Liver (tissue), 9 donors: ENCODE data around the gene OR51A2. TPM values are rescaled to one million over a fixed set of nuclear protein-coding genes. Genes with fewer than 3 reads are reported as not detected.

Experiments
- DNase-seq: peaks from one replicate; pipeline ENCODE4 v3.0.0-alpha.2; 2017; ENCODE audit warnings: low spot score
- H3K27ac ChIP-seq, 2 donors: one replicate each; pipeline ENCODE4 v1.7.0; 2013; ENCODE audit warnings: inconsistent platforms in 2 of 2, low read length in 2 of 2, control low read depth in 1 of 2, low read depth in 1 of 2, mild to moderate bottlenecking in 1 of 2
- H3K27me3 ChIP-seq, 4 donors: one replicate each; pipeline versions ENCODE4 v1.6.1 to v1.7.0; 2013; ENCODE audit warnings: low read length in 3 of 4, inconsistent platforms in 1 of 4, mild to moderate bottlenecking in 1 of 4, moderate library complexity in 1 of 4; ENCODE audit not compliant: control insufficient read depth in 4 of 4, insufficient read depth in 4 of 4
- H3K36me3 ChIP-seq, 4 donors: one replicate each; pipeline versions ENCODE4 v1.6.1 to v1.7.0; 2013; ENCODE audit warnings: low read length in 3 of 4, mild to moderate bottlenecking in 3 of 4, low read depth in 1 of 4, moderate library complexity in 1 of 4; ENCODE audit not compliant: control insufficient read depth in 4 of 4, insufficient read depth in 3 of 4
- H3K4me1 ChIP-seq, 4 donors: one replicate each; pipeline versions ENCODE4 v1.6.1 to v1.7.0; 2013; ENCODE audit warnings: low read length in 3 of 4, mild to moderate bottlenecking in 3 of 4, moderate library complexity in 1 of 4; ENCODE audit not compliant: control insufficient read depth in 4 of 4, insufficient read depth in 4 of 4
- H3K4me3 ChIP-seq, 3 donors: one replicate each; pipeline versions ENCODE4 v1.6.1 to v1.7.0; 2013; ENCODE audit warnings: low read length in 3 of 3, control low read depth in 1 of 3, low read depth in 1 of 3, mild to moderate bottlenecking in 1 of 3
- H3K9ac ChIP-seq, 2 donors: one replicate each; pipeline ENCODE4 v1.7.0; 2013; ENCODE audit warnings: low read length in 2 of 2, mild to moderate bottlenecking in 2 of 2, moderate library complexity in 2 of 2, control low read depth in 1 of 2, low read depth in 1 of 2
- H3K9me3 ChIP-seq, 4 donors: one replicate each; pipeline versions ENCODE4 v1.6.1 to v1.7.0; 2013; ENCODE audit warnings: low read length in 3 of 4; ENCODE audit not compliant: control insufficient read depth in 4 of 4
- EGR1 ChIP-seq, 2 donors: IDR thresholded peaks; 2 replicates each; pipeline ENCODE4 v1.6.1; 2016 to 2018; ENCODE audit warnings: antibody characterized with exemption in 2 of 2, low read depth in 2 of 2
- FOXA1 ChIP-seq: IDR thresholded peaks from 2 replicates; pipeline ENCODE4 v1.6.1; 2016; ENCODE audit warnings: antibody characterized with exemption
- FOXA2 ChIP-seq: IDR thresholded peaks from 2 replicates; pipeline ENCODE4 v1.6.1; 2016; ENCODE audit warnings: antibody characterized with exemption
- GABPA ChIP-seq, 2 donors: IDR thresholded peaks in 1 of 2; conservative IDR thresholded peaks in 1 of 2; 2 replicates each; pipeline ENCODE4 v1.6.1; 2016; ENCODE audit warnings: antibody characterized with exemption in 2 of 2, mild to moderate bottlenecking in 1 of 2, moderate library complexity in 1 of 2
- HNF4A ChIP-seq, 2 donors: conservative IDR thresholded peaks; 2 replicates each; pipeline ENCODE4 v1.6.1; 2016; ENCODE audit warnings: antibody characterized with exemption in 2 of 2, mild to moderate bottlenecking in 2 of 2
- HNF4G ChIP-seq: IDR thresholded peaks from 2 replicates; pipeline ENCODE4 v1.6.1; 2016; ENCODE audit warnings: antibody characterized with exemption
- JUND ChIP-seq, 2 donors: IDR thresholded peaks; 2 replicates each; pipeline ENCODE4 v1.6.1; 2016; ENCODE audit warnings: antibody characterized with exemption in 2 of 2
- NR2F2 ChIP-seq: IDR thresholded peaks from 2 replicates; pipeline ENCODE4 v1.6.1; 2016; ENCODE audit warnings: antibody characterized with exemption
- RAD21 ChIP-seq, 2 donors: IDR thresholded peaks; 2 replicates each; pipeline ENCODE4 v1.6.1; 2016; ENCODE audit warnings: antibody characterized with exemption in 2 of 2, mild to moderate bottlenecking in 2 of 2
- RXRA ChIP-seq, 2 donors: IDR thresholded peaks; 2 replicates each; pipeline ENCODE4 v1.6.1; 2017 to 2018; ENCODE audit warnings: antibody characterized with exemption in 2 of 2, mild to moderate bottlenecking in 1 of 2
- SP1 ChIP-seq: IDR thresholded peaks from 2 replicates; pipeline ENCODE4 v1.6.1; 2018; ENCODE audit warnings: antibody characterized with exemption, mild to moderate bottlenecking
- TAF1 ChIP-seq: conservative IDR thresholded peaks from 2 replicates; pipeline ENCODE4 v1.6.1; 2016; ENCODE audit warnings: antibody characterized with exemption, mild to moderate bottlenecking
- YY1 ChIP-seq: IDR thresholded peaks from 2 replicates; pipeline ENCODE4 v1.6.1; 2016; ENCODE audit warnings: antibody characterized with exemption, mild to moderate bottlenecking
- polyA plus RNA-seq, 2 donors: library from polyadenylated mRNA; stranded (reverse) in 1 of 2; unstranded in 1 of 2; fragments of 200-250 nt in 1 of 2; fragments of >200 nt in 1 of 2; fragmentation: Nextera tagmentation in 1 of 2; extraction: Ambion mirVana in 1 of 2; gene quantifications; one replicate each; pipeline versions ENCODE4 v1.2.1 to v1.2.3, GENCODE V29; 2013 to 2015
- total RNA-seq, 2 donors: library from RNA; depleted of rRNA; stranded (reverse); fragments of >200 nt; gene quantifications; one replicate each; pipeline ENCODE4 v1.2.3, GENCODE V29; 2014
- TF ChIP-seq, protein P1 (sequence below): IDR thresholded peaks from 2 replicates; pipeline ENCODE4 v1.6.1; 2016; ENCODE audit warnings: antibody characterized with exemption
- TF ChIP-seq, protein P2 (sequence below): fragments of 150-350 bp; IDR thresholded peaks from 2 replicates; pipeline ENCODE4 v1.5.1; 2017; ENCODE audit warnings: improper control_type of control experiment, low read depth, low read length; ENCODE audit not compliant: missing input control
- TF ChIP-seq, protein P3 (sequence below): IDR thresholded peaks from 2 replicates; pipeline ENCODE4 v1.6.1; 2016; ENCODE audit warnings: antibody characterized with exemption
- TF ChIP-seq, protein P4 (sequence below): IDR thresholded peaks from 2 replicates; pipeline ENCODE4 v1.6.1; 2016; ENCODE audit warnings: antibody characterized with exemption
- donor health status: healthy.
- donor health status: healthy.
- donor health status: healthy.
- donor health status: healthy.
- donor health status: healthy.

The OR51A2 gene
- total and polyA plus RNA-seq, 4 donors, result not detected

DNA sequence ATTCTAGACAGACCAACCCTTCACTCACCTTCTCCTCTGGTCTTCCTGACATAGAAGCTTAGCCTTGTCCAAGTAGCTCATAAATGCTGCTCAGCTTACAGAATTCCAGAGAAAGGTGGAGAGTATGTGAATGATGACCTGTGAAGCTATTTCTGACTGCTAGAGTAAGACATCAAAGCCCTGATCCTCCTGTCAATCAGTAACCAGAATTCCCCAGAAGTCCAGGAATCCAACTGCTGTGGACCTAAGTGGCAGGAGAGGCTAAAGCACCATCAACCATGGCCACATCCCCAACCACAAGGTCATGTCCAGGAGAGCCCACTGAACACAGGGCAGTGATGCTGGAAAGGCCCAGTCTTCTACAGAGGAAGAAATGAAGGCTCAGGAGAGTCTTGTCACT is 38.9 kb downstream of the OR51A2 start:
- Histone ChIP-seq H3K9ac (no peak overlapping the region), H3K4me3 (no peak overlapping the region), H3K36me3 (no peaks in the 10 kb centered on the region), H3K4me1 (no peaks in the 10 kb centered on the region), H3K27me3 (peaks cover 0 to 6% (median 0%) of the 10 kb centered on the region in 4 donors), H3K9me3 (peaks cover 0 to 2% (median 0%) of the 10 kb centered on the region in 4 donors), H3K27ac (no peak overlapping the region)
- DNase-seq, result no peak
- TF ChIP-seq HNF4G (no peak), NR2F2 (no peak), TAF1 (no peak), GABPA (IDR thresholded peaks at IDR 0.05 in 1 of 2, conservative IDR thresholded peaks at IDR 0.05 in 1 of 2) (no peak), RAD21 (IDR thresholded peaks at IDR 0.05) (no peak), YY1 (no peak), JUND (IDR thresholded peaks at IDR 0.05) (no peak), HNF4A (conservative IDR thresholded peaks at IDR 0.05) (no peak), FOXA2 (no peak), EGR1 (IDR thresholded peaks at IDR 0.05; ENCODE audit: low read depth in 2 of 2) (no peak), SP1 (no peak), RXRA (IDR thresholded peaks at IDR 0.05) (no peak), FOXA1 (no peak)
- TF ChIP-seq, protein P1, sequence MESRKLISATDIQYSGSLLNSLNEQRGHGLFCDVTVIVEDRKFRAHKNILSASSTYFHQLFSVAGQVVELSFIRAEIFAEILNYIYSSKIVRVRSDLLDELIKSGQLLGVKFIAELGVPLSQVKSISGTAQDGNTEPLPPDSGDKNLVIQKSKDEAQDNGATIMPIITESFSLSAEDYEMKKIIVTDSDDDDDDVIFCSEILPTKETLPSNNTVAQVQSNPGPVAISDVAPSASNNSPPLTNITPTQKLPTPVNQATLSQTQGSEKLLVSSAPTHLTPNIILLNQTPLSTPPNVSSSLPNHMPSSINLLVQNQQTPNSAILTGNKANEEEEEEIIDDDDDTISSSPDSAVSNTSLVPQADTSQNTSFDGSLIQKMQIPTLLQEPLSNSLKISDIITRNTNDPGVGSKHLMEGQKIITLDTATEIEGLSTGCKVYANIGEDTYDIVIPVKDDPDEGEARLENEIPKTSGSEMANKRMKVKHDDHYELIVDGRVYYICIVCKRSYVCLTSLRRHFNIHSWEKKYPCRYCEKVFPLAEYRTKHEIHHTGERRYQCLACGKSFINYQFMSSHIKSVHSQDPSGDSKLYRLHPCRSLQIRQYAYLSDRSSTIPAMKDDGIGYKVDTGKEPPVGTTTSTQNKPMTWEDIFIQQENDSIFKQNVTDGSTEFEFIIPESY, result no peak
- TF ChIP-seq, protein P2, sequence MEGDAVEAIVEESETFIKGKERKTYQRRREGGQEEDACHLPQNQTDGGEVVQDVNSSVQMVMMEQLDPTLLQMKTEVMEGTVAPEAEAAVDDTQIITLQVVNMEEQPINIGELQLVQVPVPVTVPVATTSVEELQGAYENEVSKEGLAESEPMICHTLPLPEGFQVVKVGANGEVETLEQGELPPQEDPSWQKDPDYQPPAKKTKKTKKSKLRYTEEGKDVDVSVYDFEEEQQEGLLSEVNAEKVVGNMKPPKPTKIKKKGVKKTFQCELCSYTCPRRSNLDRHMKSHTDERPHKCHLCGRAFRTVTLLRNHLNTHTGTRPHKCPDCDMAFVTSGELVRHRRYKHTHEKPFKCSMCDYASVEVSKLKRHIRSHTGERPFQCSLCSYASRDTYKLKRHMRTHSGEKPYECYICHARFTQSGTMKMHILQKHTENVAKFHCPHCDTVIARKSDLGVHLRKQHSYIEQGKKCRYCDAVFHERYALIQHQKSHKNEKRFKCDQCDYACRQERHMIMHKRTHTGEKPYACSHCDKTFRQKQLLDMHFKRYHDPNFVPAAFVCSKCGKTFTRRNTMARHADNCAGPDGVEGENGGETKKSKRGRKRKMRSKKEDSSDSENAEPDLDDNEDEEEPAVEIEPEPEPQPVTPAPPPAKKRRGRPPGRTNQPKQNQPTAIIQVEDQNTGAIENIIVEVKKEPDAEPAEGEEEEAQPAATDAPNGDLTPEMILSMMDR, result no peak
- TF ChIP-seq, protein P3, sequence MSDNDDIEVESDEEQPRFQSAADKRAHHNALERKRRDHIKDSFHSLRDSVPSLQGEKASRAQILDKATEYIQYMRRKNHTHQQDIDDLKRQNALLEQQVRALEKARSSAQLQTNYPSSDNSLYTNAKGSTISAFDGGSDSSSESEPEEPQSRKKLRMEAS, result no peak
- TF ChIP-seq, protein P4, sequence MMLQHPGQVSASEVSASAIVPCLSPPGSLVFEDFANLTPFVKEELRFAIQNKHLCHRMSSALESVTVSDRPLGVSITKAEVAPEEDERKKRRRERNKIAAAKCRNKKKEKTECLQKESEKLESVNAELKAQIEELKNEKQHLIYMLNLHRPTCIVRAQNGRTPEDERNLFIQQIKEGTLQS, result no peak

Other genes starting within 250 kb of the OR51A2 start
- not detected for gene OR51F1, start 185.8 kb downstream of the OR51A2 start, total RNA-seq
- not detected for gene OR51F1, start 185.8 kb downstream of the OR51A2 start, polyA plus RNA-seq
- not detected for gene OR52R1, start 151.3 kb downstream of the OR51A2 start, total RNA-seq
- gene OR52R1, start 151.3 kb downstream of the OR51A2 start, polyA plus RNA-seq, result not detected
- not detected for gene OR51F2, start 134.4 kb downstream of the OR51A2 start, total RNA-seq
- not detected for gene OR51F2, start 134.4 kb downstream of the OR51A2 start, polyA plus RNA-seq
- not detected for gene OR51S1, start 106.5 kb downstream of the OR51A2 start, total RNA-seq
- gene OR51S1, start 106.5 kb downstream of the OR51A2 start, polyA plus RNA-seq, result not detected
- not detected for gene OR51T1, start 73.8 kb downstream of the OR51A2 start, total RNA-seq
- not detected for gene OR51T1, start 73.8 kb downstream of the OR51A2 start, polyA plus RNA-seq
- gene OR51A7, start 51.9 kb downstream of the OR51A2 start, total RNA-seq, result not detected
- gene OR51A7, start 51.9 kb downstream of the OR51A2 start, polyA plus RNA-seq, result not detected
- gene OR51G2, start 36.4 kb downstream of the OR51A2 start, total RNA-seq, result not detected
- not detected for gene OR51G2, start 36.4 kb downstream of the OR51A2 start, polyA plus RNA-seq
- gene OR51G1, start 31.4 kb downstream of the OR51A2 start, total RNA-seq, result not detected
- not detected for gene OR51G1, start 31.4 kb downstream of the OR51A2 start, polyA plus RNA-seq
- not detected for gene OR51A4, start 8.1 kb downstream of the OR51A2 start, total RNA-seq
- gene OR51A4, start 8.1 kb downstream of the OR51A2 start, polyA plus RNA-seq, result not detected
- not detected for gene OR51L1, start 39.1 kb upstream of the OR51A2 start, total RNA-seq
- gene OR51L1, start 39.1 kb upstream of the OR51A2 start, polyA plus RNA-seq, result not detected
- gene OR52J3, start 90.8 kb upstream of the OR51A2 start, total RNA-seq, result not detected
- not detected for gene OR52J3, start 90.8 kb upstream of the OR51A2 start, polyA plus RNA-seq
- gene OR52E2, start 103.9 kb upstream of the OR51A2 start, total RNA-seq, result not detected
- gene OR52E2, start 103.9 kb upstream of the OR51A2 start, polyA plus RNA-seq, result not detected
- not detected for gene OR52E1, start 113.9 kb upstream of the OR51A2 start, total RNA-seq
- not detected for gene OR52E1, start 113.9 kb upstream of the OR51A2 start, polyA plus RNA-seq
- not detected for gene OR52A5, start 182.6 kb upstream of the OR51A2 start, total RNA-seq
- not detected for gene OR52A5, start 182.6 kb upstream of the OR51A2 start, polyA plus RNA-seq
- not detected for gene OR52A1, start 199.0 kb upstream of the OR51A2 start, total RNA-seq
- gene OR52A1, start 199.0 kb upstream of the OR51A2 start, polyA plus RNA-seq, result not detected
- gene OR51V1, start 245.0 kb upstream of the OR51A2 start, total RNA-seq, result not detected
- not detected for gene OR51V1, start 245.0 kb upstream of the OR51A2 start, polyA plus RNA-seq